Fibroblast of the aortic adventitia (primary cell): ENCODE results near the gene PSRC1. TPM values are rescaled to one million over a fixed set of nuclear protein-coding genes. Genes with fewer than 3 reads are reported as not detected.
A peak's percentile ranks its signal among the peaks of the same experiment; 100 is the strongest.

Source experiments
- DNase-seq: peaks from one replicate; pipeline ENCODE4 v3.0.0-alpha.2; 2010; ENCODE audit warnings: low read depth
- H3K4me3 ChIP-seq: 2 replicates; pipeline ENCODE4 v1.5.1; 2011; ENCODE audit warnings: low read depth, mild to moderate bottlenecking, control low read depth, low read length, moderate library complexity
- total RNA-seq: library from RNA; depleted of rRNA; stranded (reverse); fragments of >200 nt; gene quantifications from 2 replicates; pipeline ENCODE4 v1.2.3, GENCODE V29; 2012; ENCODE audit warnings: low replicate concordance
- TF ChIP-seq, protein P1 (sequence below): IDR thresholded peaks from 2 replicates; pipeline ENCODE4 v1.5.1; 2011; ENCODE audit warnings: mild to moderate bottlenecking, low read length, control low read depth, inconsistent platforms; ENCODE audit not compliant: insufficient read depth

Gene PSRC1
- total RNA-seq, 1 donor = 19.0 TPM

DNA sequence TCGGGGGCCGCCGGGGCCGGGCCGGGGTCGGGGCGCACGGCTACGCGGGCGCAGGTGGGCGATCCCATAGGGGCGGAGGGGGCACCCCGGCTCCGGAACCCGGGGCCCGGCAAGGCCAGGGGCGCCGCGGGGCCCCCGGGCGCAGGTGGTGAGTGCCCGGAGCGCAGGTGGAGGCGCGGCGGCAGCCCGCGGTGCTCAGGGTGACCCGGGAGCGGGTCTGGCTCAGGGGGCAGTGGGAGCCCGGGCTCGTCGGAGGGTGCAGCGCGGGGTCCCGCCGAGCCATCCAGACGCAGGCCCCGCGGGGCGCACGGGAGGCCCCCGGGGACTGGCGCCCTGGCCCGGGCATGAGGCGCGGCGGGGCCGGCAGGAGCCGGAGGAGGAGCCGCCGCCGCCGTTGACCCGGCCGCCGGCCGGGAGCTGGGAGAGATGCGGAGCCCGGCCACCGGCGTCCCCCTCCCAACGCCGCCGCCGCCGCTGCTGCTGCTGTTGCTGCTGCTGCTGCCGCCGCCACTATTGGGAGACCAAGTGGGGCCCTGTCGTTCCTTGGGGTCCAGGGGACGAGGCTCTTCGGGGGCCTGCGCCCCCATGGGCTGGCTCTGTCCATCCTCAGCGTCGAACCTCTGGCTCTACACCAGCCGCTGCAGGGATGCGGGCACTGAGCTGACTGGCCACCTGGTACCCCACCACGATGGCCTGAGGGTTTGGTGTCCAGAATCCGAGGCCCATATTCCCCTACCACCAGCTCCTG, 33.1 kb downstream of the PSRC1 start:
- peak overlapping the region; percentile 54 for H3K4me3 ChIP-seq
- TF ChIP-seq, protein P1, sequence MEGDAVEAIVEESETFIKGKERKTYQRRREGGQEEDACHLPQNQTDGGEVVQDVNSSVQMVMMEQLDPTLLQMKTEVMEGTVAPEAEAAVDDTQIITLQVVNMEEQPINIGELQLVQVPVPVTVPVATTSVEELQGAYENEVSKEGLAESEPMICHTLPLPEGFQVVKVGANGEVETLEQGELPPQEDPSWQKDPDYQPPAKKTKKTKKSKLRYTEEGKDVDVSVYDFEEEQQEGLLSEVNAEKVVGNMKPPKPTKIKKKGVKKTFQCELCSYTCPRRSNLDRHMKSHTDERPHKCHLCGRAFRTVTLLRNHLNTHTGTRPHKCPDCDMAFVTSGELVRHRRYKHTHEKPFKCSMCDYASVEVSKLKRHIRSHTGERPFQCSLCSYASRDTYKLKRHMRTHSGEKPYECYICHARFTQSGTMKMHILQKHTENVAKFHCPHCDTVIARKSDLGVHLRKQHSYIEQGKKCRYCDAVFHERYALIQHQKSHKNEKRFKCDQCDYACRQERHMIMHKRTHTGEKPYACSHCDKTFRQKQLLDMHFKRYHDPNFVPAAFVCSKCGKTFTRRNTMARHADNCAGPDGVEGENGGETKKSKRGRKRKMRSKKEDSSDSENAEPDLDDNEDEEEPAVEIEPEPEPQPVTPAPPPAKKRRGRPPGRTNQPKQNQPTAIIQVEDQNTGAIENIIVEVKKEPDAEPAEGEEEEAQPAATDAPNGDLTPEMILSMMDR = no peak
- no peak for DNase-seq

DNA sequence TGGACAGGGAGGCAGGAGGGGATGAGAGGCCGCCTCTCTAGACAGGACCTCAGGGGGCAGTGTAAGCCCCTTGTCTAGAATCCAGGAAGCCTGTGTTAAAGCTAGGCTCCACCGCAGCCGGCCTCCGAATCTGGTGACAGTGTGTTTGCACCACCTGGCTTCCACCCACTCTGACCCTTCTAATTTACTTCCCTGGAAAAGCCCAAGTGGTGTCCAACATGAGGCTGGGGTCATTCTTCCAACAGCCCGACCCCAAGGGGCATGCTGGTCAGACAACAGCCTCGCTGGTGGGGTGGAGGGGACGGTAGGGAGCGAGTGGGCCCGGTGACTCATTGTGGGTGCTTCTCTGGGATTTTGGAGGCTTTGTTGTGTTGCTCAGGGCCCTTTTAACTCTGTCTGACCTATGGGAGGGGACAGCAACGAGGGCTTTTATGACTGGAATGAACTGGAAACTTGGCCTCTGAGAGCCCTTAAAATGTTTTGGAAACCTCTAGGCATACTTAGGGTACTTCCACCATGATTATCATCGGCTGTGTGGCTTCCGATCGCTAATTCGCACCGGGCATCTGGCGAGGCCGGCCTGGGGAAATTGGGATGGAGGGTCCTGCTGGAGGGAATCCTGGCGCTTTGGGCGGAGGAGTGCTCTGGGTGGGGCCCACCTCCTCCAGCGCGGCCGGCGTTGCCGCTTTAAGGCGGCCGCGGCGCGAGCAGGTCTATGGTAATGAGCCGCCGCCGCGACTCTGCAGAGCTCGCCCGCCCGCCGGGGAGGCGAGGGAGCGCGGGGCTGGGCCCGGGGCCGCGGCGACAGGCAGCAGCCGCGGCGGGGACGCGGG, 33.9 kb downstream of the PSRC1 start, which contains the start of gene CELSR2:
Gene CELSR2 (plus strand): TSS at position 743 of the 833 bp plus-strand sequence. CDS start 541 bp downstream, outside the sequence.
- DNase-seq = peak; percentile 39
- peak within 1 kb of the TSS; percentile 54 for H3K4me3 ChIP-seq

DNA sequence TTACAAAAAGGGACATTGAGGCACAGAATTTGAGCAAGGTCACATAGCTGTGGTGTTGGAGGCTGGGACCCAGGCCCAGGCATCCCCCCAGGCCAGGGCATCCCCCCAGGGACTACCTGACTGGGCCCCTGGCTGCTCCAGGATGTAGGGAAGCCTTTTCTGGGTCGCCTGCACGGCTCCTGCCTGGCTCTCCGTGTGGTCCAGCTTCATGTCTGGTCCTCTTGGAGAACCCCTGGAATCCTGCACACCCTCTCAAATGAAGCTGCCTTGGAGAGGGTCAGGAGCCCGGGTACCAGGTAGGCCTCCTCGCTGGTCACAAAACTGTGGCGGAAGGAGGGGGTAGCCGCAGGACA, 34.5 kb downstream of the PSRC1 start:
- TF ChIP-seq, protein P1 = no peak
- DNase-seq = no peak
- no peak overlapping the region for H3K4me3 ChIP-seq

More for the DNA sequence above, 33.9 kb downstream of the PSRC1 start, which contains the start of gene CELSR2:
- TF ChIP-seq, protein P1 = no peak

DNA sequence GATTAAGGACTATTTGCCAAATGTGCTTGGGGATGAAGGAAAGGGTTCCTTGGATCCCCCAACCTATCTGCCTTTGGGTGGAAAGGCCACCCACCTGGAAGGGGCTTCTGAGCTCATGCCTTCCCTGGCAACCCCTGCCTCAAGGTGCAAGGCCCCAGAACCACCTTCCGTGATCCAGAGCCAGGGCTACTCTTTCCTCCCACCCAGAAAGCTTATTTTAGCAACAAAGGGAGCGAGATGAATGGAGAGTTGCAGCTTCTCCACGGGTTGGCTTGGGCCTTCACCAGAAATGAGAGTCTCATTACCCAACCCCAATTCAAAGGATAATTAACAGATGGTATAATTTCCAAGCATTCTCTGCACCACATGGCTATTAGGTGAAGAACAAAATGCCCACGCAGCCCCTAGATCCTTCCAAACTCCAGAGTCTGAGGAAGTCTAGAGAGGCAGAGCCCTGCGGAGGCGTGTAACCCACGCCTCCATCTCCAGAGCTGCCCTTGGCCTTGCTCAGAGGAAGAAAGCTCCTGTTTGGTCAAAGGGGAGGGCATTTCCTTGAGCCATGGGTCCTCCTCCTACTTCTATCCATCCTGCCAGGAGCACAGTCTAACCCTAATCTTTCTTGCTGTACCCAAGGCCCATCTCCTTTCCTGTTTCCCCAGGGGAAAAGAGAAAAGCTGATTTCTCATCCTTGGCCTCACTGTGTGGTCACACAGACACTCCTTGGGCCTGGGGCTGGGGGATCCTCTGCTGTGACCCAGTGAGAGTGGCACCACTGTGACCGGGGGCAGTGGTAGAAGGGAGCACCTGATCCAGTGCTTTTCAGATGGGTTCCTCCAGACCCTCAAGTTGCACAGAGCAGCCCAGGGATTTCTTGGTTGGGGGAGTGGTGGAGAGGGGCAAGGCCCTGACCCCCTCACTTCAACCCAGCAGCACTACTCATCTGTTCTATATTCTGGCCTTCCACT, 35.3 kb downstream of the PSRC1 start:
- DNase-seq = no peak
- no peak overlapping the region for H3K4me3 ChIP-seq
- TF ChIP-seq, protein P1 = no peak

DNA sequence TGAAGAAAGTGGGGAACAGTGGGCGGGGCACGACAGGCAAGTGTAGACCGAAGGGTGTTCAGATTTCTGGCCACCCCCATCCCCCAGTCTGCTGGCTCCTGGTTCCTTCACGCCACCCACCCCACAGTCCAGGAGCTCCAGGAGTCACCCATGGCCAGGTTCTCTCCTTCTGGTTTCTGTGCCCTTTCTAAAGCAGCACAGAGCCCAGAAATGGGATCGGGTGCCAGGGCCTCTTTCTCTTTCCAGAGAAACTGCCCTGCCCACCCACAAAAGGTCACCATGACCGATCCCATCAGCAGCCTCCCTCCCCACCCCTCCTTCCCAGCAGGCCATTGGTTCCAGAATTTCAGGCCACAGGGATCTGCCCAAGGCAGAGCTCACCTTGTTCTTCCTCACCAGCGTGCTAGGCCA, 36.8 kb downstream of the PSRC1 start:
- TF ChIP-seq, protein P1 = no peak
- no peak for DNase-seq
- H3K4me3 ChIP-seq = no peak overlapping the region
